HepG2 (cell line): ENCODE measurements around the gene GRK6. TPM values are rescaled to one million over a fixed set of nuclear protein-coding genes. Genes with fewer than 3 reads are reported as not detected.
A peak's percentile ranks its signal among the peaks of the same experiment; 100 is the strongest.

Experiments
- LCORL ChIP-seq, 2 experiments: fragments of 450-650 bp in 1 of 2; sonication (generic) in 1 of 2; formaldehyde crosslinking in 1 of 2; IDR thresholded peaks; 2 replicates each; pipeline versions ENCODE4 v1.5.0 to v1.6.1; 2017 to 2020; ENCODE audit warnings: antibody characterized with exemption in 1 of 2, missing genetic modification reagents in 1 of 2
- MAZ ChIP-seq, 2 experiments: sonication (generic) in 1 of 2; formaldehyde crosslinking in 1 of 2; IDR thresholded peaks; 2 replicates each; pipeline versions ENCODE4 v1.5.0 to v1.6.1; 2012 to 2020; ENCODE audit warnings: low read depth in 2 of 2, mild to moderate bottlenecking in 2 of 2, borderline replicate concordance in 1 of 2, improper control_type of control experiment in 1 of 2, low read length in 1 of 2, missing genetic modification reagents in 1 of 2, moderate library complexity in 1 of 2
- SAP130 ChIP-seq: IDR thresholded peaks from 2 replicates; pipeline ENCODE4 v1.6.1; 2016; ENCODE audit warnings: low read depth
- polyA plus RNA-seq, 8 experiments: library from polyadenylated mRNA; depleted of rRNA in 3 of 8; stranded (reverse) in 7 of 8; unstranded in 1 of 8; fragments of >200 nt; fragmentation: Illumina TruSeq in 4 of 8; extraction: Trizol in 4 of 8; gene quantifications; 2 replicates each; pipeline versions ENCODE4 v1.2.1 to v1.2.3, GENCODE V29; 2011 to 2016; ENCODE audit warnings: low read depth in 4 of 8, missing spikeins in 1 of 8, mixed read lengths in 1 of 8; ENCODE audit not compliant: insufficient read depth in 1 of 8
- total RNA-seq, 5 experiments: library from RNA; depleted of rRNA; stranded (reverse); fragments of >200 nt; fragmentation: Illumina TruSeq; extraction: Trizol; gene quantifications; 2 replicates each; pipeline ENCODE4 v1.2.3, GENCODE V29; 2016; ENCODE audit warnings: low read depth in 1 of 5
- TF ChIP-seq, protein P1 (sequence below): IDR thresholded peaks from 2 replicates; pipeline ENCODE4 v1.6.1; 2012; ENCODE audit warnings: low read depth, low read length, improper control_type of control experiment
- TF ChIP-seq, protein P2 (sequence below): sonication (generic); formaldehyde crosslinking; IDR thresholded peaks from 2 replicates; pipeline ENCODE4 v1.5.0; 2020; ENCODE audit warnings: mild to moderate bottlenecking, missing genetic modification reagents, borderline replicate concordance
- TF ChIP-seq, protein P3 (sequence below): sonication (generic); formaldehyde crosslinking; IDR thresholded peaks from 2 replicates; pipeline ENCODE4 v1.5.1; 2020; ENCODE audit warnings: mild to moderate bottlenecking, missing genetic modification reagents, moderate library complexity
- TF ChIP-seq, protein P4 (sequence below): sonication (generic); formaldehyde crosslinking; IDR thresholded peaks from 2 replicates; pipeline ENCODE4 v1.4.0; 2020; ENCODE audit warnings: missing genetic modification reagents, borderline replicate concordance
- TF ChIP-seq, protein P5 (sequence below): sonication (generic); formaldehyde crosslinking; IDR thresholded peaks from 2 replicates; pipeline ENCODE4 v1.8.0; 2022; ENCODE audit warnings: mild to moderate bottlenecking, missing genetic modification reagents; ENCODE audit not compliant: insufficient replicate concordance
- TF ChIP-seq, protein P6 (sequence below): sonication (generic); formaldehyde crosslinking; IDR thresholded peaks from 2 replicates; pipeline ENCODE4 v1.4.0; 2020; ENCODE audit warnings: missing genetic modification reagents

GRK6 gene
- total and polyA plus RNA-seq, 2 of the 13 experiments (the other 11 are each of a cell fraction or from before 2014, with no cell fraction given) = 13.2 to 19.9 TPM

DNA sequence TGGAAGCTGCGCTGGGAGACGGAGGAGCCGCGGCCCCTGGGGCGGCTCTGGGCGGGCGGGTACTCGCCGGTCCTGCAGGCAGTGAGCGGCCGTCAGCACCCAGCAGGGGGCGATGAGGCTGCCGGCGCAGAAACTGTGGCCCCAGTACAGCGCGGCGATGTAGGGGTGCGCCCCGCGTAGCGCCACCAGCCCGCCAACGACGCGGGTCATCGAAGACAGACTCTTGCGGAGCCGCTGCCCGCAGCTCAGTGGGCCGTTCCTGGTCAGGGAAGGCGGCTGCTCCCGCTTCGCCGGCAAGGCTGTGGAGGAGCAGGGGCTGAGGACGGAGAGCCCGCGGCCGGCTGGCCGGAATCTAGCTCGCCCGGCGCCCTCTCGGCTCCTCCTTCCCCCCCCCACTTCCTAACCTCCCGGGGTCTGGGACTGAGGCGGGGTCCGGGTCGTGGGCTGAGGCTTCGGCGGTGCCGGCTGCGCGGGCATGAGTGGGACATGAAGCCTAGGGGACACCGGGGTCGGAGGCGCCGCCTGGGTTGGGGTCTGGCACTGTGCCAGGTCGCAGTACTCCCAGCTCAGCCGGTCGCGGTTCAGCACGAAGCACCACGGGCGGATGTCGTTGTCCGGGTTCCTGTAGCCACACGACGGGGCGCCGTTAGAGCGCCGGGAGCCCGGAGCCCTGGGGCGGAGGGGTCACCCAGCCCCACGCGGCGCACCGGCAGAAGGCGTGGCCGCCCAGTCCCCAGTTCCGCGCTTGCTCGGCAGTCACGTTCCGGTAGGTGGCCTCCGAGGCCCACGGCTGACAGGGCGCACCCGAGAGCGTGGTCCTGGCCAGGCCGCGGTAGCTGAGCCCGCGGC is 22.5 kb upstream of the GRK6 start (continued):
- TF ChIP-seq, protein P1, sequence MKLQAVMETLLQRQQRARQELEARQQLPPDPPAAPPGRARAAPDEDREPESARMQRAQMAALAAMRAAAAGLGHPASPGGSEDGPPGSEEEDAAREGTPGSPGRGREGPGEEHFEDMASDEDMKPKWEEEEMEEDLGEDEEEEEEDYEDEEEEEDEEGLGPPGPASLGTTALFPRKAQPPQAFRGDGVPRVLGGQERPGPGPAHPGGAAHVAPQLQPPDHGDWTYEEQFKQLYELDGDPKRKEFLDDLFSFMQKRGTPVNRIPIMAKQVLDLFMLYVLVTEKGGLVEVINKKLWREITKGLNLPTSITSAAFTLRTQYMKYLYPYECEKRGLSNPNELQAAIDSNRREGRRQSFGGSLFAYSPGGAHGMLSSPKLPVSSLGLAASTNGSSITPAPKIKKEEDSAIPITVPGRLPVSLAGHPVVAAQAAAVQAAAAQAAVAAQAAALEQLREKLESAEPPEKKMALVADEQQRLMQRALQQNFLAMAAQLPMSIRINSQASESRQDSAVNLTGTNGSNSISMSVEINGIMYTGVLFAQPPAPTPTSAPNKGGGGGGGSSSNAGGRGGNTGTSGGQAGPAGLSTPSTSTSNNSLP = no peak
- TF ChIP-seq, protein P2, sequence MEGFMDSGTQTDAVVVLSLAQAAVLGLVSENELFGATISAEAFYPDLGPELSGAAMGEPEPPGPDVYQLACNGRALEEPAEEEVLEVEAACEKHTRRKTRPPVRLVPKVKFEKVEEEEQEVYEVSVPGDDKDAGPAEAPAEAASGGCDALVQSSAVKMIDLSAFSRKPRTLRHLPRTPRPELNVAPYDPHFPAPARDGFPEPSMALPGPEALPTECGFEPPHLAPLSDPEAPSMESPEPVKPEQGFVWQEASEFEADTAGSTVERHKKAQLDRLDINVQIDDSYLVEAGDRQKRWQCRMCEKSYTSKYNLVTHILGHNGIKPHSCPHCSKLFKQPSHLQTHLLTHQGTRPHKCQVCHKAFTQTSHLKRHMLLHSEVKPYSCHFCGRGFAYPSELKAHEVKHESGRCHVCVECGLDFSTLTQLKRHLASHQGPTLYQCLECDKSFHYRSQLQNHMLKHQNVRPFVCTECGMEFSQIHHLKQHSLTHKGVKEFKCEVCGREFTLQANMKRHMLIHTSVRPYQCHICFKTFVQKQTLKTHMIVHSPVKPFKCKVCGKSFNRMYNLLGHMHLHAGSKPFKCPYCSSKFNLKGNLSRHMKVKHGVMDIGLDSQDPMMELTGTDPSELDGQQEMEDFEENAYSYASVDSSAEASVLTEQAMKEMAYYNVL (CRISPR knock-in tag) = 0 out of 2 replicates have a peak, but pooled peaks have one; percentile 18
- TF ChIP-seq SAP130 (CRISPR knock-in tag) (peak; percentile 55), MAZ (IDR thresholded peaks at IDR 0.05; ENCODE audit: borderline replicate concordance, low read depth, low read length) (no peak), MAZ (CRISPR knock-in tag; IDR thresholded peaks at IDR 0.05; ENCODE audit: low read depth) (peak; percentile 70; the same call in 1 of the 2 replicates), LCORL (IDR thresholded peaks at IDR 0.05) (peak; percentile 90), LCORL (CRISPR knock-in tag; IDR thresholded peaks at IDR 0.05) (0 out of 2 replicates have a peak, but pooled peaks have one; percentile 30)
- TF ChIP-seq, protein P3, sequence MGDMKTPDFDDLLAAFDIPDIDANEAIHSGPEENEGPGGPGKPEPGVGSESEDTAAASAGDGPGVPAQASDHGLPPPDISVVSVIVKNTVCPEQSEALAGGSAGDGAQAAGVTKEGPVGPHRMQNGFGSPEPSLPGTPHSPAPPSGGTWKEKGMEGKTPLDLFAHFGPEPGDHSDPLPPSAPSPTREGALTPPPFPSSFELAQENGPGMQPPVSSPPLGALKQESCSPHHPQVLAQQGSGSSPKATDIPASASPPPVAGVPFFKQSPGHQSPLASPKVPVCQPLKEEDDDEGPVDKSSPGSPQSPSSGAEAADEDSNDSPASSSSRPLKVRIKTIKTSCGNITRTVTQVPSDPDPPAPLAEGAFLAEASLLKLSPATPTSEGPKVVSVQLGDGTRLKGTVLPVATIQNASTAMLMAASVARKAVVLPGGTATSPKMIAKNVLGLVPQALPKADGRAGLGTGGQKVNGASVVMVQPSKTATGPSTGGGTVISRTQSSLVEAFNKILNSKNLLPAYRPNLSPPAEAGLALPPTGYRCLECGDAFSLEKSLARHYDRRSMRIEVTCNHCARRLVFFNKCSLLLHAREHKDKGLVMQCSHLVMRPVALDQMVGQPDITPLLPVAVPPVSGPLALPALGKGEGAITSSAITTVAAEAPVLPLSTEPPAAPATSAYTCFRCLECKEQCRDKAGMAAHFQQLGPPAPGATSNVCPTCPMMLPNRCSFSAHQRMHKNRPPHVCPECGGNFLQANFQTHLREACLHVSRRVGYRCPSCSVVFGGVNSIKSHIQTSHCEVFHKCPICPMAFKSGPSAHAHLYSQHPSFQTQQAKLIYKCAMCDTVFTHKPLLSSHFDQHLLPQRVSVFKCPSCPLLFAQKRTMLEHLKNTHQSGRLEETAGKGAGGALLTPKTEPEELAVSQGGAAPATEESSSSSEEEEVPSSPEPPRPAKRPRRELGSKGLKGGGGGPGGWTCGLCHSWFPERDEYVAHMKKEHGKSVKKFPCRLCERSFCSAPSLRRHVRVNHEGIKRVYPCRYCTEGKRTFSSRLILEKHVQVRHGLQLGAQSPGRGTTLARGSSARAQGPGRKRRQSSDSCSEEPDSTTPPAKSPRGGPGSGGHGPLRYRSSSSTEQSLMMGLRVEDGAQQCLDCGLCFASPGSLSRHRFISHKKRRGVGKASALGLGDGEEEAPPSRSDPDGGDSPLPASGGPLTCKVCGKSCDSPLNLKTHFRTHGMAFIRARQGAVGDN = peak; percentile 78
- TF ChIP-seq, protein P4, sequence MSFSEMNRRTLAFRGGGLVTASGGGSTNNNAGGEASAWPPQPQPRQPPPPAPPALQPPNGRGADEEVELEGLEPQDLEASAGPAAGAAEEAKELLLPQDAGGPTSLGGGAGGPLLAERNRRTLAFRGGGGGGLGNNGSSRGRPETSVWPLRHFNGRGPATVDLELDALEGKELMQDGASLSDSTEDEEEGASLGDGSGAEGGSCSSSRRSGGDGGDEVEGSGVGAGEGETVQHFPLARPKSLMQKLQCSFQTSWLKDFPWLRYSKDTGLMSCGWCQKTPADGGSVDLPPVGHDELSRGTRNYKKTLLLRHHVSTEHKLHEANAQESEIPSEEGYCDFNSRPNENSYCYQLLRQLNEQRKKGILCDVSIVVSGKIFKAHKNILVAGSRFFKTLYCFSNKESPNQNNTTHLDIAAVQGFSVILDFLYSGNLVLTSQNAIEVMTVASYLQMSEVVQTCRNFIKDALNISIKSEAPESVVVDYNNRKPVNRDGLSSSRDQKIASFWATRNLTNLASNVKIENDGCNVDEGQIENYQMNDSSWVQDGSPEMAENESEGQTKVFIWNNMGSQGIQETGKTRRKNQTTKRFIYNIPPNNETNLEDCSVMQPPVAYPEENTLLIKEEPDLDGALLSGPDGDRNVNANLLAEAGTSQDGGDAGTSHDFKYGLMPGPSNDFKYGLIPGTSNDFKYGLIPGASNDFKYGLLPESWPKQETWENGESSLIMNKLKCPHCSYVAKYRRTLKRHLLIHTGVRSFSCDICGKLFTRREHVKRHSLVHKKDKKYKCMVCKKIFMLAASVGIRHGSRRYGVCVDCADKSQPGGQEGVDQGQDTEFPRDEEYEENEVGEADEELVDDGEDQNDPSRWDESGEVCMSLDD = peak; percentile 12; the same call in 1 of the 2 replicates
- TF ChIP-seq, protein P5, sequence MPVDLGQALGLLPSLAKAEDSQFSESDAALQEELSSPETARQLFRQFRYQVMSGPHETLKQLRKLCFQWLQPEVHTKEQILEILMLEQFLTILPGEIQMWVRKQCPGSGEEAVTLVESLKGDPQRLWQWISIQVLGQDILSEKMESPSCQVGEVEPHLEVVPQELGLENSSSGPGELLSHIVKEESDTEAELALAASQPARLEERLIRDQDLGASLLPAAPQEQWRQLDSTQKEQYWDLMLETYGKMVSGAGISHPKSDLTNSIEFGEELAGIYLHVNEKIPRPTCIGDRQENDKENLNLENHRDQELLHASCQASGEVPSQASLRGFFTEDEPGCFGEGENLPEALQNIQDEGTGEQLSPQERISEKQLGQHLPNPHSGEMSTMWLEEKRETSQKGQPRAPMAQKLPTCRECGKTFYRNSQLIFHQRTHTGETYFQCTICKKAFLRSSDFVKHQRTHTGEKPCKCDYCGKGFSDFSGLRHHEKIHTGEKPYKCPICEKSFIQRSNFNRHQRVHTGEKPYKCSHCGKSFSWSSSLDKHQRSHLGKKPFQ (CRISPR knock-in tag) = no peak
- TF ChIP-seq, protein P6, sequence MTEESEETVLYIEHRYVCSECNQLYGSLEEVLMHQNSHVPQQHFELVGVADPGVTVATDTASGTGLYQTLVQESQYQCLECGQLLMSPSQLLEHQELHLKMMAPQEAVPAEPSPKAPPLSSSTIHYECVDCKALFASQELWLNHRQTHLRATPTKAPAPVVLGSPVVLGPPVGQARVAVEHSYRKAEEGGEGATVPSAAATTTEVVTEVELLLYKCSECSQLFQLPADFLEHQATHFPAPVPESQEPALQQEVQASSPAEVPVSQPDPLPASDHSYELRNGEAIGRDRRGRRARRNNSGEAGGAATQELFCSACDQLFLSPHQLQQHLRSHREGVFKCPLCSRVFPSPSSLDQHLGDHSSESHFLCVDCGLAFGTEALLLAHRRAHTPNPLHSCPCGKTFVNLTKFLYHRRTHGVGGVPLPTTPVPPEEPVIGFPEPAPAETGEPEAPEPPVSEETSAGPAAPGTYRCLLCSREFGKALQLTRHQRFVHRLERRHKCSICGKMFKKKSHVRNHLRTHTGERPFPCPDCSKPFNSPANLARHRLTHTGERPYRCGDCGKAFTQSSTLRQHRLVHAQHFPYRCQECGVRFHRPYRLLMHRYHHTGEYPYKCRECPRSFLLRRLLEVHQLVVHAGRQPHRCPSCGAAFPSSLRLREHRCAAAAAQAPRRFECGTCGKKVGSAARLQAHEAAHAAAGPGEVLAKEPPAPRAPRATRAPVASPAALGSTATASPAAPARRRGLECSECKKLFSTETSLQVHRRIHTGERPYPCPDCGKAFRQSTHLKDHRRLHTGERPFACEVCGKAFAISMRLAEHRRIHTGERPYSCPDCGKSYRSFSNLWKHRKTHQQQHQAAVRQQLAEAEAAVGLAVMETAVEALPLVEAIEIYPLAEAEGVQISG (CRISPR knock-in tag) = peak; percentile 19; the same call in 1 of the 2 replicates
